GM12875 (cell line): ENCODE measurements around the gene FBN1.

ENCODE experiments used
- H3K4me3 ChIP-seq: one replicate; pipeline ENCODE4 v1.5.1; 2011; ENCODE audit warnings: low read depth, low read length, control low read depth
- TF ChIP-seq, protein P1 (sequence below): IDR thresholded peaks from 2 replicates; pipeline ENCODE4 v1.5.1; 2011; ENCODE audit warnings: low read depth, mild to moderate bottlenecking, control low read depth, inconsistent platforms, low read length, moderate library complexity, borderline replicate concordance; ENCODE audit not compliant: insufficient read depth

FBN1 gene

DNA sequence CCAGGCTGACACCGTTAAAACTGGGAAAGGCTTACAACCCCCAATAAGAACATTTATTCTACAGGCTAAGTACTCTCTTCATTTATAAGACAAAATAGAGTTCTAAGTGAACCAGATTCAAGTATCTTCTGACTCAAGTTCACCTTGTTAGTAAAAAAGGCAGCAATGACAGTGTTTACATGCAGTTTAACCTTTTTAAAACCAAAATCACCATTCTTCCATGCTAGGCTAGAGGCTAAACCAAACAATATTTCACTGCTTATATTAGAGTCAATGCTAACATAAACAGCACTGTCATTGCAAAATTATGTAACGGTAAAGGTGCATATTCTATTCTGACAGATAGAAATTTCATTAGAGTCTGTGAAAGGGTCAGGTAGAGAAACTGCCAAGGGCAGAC is 118.0 kb downstream of the FBN1 start:
- no peak overlapping the region for H3K4me3 ChIP-seq
- TF ChIP-seq, protein P1, sequence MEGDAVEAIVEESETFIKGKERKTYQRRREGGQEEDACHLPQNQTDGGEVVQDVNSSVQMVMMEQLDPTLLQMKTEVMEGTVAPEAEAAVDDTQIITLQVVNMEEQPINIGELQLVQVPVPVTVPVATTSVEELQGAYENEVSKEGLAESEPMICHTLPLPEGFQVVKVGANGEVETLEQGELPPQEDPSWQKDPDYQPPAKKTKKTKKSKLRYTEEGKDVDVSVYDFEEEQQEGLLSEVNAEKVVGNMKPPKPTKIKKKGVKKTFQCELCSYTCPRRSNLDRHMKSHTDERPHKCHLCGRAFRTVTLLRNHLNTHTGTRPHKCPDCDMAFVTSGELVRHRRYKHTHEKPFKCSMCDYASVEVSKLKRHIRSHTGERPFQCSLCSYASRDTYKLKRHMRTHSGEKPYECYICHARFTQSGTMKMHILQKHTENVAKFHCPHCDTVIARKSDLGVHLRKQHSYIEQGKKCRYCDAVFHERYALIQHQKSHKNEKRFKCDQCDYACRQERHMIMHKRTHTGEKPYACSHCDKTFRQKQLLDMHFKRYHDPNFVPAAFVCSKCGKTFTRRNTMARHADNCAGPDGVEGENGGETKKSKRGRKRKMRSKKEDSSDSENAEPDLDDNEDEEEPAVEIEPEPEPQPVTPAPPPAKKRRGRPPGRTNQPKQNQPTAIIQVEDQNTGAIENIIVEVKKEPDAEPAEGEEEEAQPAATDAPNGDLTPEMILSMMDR: no peak

DNA sequence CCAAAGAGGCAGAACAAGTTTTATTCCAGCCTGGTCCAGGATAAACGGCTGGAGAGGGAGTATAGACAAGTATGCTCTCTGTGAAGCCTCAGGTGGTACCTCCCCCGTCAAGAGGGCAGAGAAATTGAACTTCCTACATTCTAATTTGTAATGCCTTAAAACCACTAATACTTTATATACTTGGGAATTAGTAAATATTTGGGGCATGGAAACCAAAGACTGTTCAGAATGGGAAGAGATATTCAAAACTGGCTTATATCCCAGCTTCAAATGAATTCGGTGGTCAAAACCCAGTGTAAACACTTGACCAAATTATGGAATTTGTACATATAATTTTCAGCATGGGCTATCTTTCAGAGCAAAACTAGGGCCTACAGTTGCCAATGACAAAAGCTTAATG is 122.6 kb downstream of the FBN1 start:
- TF ChIP-seq, protein P1: no peak
- no peak overlapping the region for H3K4me3 ChIP-seq

DNA sequence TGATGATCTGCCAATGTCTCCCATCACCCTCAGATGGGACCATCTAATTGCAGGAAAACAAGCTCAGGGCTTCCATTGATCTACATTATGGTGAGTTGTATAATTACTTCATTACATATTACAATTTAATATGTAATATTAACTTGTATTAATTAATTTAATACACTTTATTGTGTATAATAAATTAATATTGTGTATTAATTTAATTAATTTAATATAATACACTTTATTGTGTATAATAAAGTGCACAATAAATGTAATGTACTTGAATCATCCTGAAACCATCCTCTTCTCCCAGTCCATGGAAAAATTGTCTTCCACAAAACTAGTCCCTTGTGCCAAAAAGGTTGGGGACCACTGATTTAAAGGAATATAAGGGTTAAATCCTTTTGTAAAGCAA is 123.4 kb downstream of the FBN1 start:
- TF ChIP-seq, protein P1: no peak
- no peak overlapping the region for H3K4me3 ChIP-seq

DNA sequence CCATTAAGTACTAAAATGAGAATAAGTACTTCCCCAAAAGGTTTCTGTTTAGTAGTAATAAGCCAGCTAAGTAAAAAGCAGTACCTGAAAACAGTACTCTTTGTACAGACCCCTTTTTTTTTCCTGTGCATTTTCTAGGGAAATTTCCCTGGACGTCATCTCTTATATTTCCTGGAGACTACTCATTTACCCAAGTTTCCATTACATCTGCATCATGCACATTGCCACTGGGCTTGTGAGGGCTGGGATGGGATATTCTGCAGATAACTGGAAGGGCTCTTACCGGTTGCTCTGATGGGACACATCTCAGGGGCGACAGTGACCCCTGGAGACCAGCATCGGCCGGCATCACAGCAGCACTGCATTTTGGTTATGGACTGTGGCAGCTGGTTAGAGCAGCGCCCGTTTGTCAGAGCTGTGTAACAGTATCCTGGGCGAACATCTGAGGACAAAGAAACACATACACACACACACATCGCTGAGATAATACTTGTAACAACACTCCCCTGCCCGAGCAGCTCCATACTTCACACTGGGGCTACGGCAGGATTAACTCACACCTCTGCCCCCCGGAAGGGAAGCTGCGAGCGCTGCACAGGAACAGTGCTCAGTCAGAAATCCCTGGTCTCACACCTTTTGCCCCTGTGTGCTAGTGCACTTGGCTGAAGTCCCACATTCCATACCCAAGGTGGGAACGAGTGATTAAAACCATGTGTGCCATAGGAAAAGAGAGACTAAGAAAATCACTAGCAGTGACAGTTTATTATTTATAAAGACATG is 124.9 kb downstream of the FBN1 start:
- H3K4me3 ChIP-seq: no peak overlapping the region
- TF ChIP-seq, protein P1: no peak

DNA sequence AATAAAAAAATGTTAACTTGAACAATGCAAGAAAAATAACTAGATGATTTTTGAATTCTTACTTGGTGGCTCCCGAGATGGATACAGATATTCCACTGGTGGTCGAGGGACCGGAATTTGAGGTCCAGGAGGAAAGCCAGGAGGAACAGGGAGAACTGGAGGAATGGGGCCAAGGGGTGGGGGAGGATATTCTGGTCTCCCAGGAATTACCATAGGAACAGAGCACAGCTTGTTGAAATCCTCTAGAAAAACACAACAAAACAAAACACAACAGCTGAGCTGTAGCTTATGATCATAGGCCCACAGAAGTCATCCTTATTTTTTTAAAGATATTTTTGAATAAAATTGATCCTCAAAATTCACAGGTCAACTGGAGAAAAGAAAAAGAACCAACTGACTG is 129.4 kb downstream of the FBN1 start:
- no peak overlapping the region for H3K4me3 ChIP-seq
- TF ChIP-seq, protein P1: no peak

DNA sequence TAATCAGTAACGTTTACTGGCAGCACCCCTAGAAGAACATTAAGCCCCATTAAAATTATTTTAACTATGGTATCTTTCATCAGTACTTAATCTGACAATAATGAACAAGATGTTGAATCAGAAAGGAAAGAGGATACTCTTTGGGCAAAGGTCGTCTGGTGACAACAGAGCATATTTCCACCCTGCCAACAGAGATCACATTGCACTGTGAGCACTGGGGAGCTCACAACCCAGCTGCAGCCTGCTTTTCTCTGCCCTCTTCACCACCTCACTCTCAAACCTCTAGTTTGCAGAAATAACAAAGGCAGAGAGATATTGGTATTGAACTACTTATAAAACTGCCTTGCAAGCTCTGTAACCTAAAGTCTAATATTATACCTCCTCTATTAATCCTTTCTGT is 130.0 kb downstream of the FBN1 start:
- TF ChIP-seq, protein P1: no peak

DNA sequence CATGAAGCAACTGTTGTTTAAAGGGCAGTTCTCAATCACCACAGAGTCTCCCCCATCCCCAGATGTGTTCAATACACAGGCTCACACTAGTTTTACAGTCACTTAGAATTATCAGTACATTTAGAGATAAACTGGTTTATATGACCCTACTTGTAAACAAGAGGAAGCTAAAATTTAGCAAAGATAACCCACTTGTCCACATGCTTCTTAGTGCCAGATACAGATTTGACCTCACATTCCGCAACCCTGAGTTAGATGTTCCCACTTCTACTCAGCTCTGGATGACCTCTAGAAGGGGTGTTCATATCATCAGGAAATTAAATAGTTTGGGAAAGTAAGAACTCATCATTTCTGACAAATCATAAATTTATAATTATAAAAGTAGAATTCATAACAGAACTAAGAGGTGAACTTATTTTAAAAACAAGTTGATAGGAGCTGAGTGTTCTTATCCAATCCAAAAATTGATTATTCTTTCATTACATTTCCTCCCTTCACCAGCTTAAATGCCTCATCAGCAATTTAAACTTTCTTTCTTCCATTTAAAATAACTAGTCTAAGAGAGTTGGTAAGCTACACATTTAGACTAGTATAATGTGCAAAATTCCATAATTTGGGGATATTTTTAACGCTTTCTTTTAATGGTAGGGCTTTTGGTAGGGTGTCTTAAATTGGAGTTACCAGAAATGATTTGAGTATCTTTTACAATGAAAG is 131.2 kb downstream of the FBN1 start:
- TF ChIP-seq, protein P1: no peak
- H3K4me3 ChIP-seq: no peak overlapping the region

More for the DNA sequence above, 130.0 kb downstream of the FBN1 start:
- no peak overlapping the region for H3K4me3 ChIP-seq
